ENCODE results near the gene PKD1. TPM values are rescaled to one million over a fixed set of nuclear protein-coding genes. Genes with fewer than 3 reads are reported as not detected.

PKD1 gene
- total and polyA plus RNA-seq, 2 of the 13 experiments (the other 11 are each of a cell fraction or from before 2014, with no cell fraction given) = 22.1 to 23.0 TPM

DNA sequence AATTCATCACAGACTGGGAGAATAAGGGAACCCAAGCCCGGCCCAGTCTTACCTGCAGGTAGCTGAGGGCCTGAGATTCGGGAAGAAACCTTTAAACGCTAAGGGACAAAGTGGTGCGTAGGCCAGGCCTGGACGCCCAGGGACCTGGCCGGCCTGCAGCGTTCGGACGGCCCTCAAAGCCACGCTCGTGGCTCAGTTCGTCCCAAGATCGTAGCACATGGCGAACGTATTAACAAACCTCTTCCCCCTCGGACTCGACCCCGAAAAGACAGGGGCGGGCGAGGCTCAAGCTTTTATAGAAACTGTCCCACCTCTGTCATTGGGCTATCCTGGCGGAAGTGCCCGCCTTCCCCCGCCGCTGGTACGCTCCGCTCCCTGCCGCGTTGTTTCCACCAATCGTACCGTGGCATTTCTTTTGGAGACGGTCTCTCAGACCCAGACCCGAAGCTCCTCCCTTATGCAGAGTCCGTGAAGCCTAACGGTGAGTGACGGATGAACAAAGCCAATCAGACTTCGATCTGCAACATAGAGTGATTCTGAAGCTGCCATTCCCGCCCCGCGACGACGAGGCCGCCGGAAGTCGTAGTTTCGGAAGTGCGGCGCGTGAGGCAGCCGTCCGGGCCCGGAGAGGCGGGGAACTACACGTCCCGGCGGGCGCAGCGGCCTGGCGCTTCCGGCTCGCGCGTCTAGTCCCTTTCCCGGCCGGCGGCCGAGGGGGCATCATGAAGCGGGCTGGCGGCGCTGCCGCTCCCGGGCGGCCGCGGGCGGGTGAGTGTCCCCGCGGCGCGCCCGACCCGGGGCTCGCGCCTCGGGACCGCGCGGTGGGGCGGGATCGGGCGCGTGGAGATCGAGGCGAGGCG, 19.6 kb upstream of the PKD1 start, which contains the start of gene TRAF7 (continued):
- TF ChIP-seq, protein P1, sequence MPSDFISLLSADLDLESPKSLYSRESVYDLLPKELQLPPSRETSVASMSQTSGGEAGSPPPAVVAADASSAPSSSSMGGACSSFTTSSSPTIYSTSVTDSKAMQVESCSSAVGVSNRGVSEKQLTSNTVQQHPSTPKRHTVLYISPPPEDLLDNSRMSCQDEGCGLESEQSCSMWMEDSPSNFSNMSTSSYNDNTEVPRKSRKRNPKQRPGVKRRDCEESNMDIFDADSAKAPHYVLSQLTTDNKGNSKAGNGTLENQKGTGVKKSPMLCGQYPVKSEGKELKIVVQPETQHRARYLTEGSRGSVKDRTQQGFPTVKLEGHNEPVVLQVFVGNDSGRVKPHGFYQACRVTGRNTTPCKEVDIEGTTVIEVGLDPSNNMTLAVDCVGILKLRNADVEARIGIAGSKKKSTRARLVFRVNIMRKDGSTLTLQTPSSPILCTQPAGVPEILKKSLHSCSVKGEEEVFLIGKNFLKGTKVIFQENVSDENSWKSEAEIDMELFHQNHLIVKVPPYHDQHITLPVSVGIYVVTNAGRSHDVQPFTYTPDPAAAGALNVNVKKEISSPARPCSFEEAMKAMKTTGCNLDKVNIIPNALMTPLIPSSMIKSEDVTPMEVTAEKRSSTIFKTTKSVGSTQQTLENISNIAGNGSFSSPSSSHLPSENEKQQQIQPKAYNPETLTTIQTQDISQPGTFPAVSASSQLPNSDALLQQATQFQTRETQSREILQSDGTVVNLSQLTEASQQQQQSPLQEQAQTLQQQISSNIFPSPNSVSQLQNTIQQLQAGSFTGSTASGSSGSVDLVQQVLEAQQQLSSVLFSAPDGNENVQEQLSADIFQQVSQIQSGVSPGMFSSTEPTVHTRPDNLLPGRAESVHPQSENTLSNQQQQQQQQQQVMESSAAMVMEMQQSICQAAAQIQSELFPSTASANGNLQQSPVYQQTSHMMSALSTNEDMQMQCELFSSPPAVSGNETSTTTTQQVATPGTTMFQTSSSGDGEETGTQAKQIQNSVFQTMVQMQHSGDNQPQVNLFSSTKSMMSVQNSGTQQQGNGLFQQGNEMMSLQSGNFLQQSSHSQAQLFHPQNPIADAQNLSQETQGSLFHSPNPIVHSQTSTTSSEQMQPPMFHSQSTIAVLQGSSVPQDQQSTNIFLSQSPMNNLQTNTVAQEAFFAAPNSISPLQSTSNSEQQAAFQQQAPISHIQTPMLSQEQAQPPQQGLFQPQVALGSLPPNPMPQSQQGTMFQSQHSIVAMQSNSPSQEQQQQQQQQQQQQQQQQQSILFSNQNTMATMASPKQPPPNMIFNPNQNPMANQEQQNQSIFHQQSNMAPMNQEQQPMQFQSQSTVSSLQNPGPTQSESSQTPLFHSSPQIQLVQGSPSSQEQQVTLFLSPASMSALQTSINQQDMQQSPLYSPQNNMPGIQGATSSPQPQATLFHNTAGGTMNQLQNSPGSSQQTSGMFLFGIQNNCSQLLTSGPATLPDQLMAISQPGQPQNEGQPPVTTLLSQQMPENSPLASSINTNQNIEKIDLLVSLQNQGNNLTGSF (CRISPR knock-in tag; IDR thresholded peaks at IDR 0.05) = peak; percentile 53
- TF ChIP-seq, protein P2, sequence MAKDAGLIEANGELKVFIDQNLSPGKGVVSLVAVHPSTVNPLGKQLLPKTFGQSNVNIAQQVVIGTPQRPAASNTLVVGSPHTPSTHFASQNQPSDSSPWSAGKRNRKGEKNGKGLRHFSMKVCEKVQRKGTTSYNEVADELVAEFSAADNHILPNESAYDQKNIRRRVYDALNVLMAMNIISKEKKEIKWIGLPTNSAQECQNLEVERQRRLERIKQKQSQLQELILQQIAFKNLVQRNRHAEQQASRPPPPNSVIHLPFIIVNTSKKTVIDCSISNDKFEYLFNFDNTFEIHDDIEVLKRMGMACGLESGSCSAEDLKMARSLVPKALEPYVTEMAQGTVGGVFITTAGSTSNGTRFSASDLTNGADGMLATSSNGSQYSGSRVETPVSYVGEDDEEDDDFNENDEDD (CRISPR knock-in tag; IDR thresholded peaks at IDR 0.05; ENCODE audit: borderline replicate concordance) = peak; percentile 75
- peak; percentile 86 for TF ChIP-seq RFXAP (CRISPR knock-in tag; IDR thresholded peaks at IDR 0.05; ENCODE audit: borderline replicate concordance)
- TF ChIP-seq, protein P3, sequence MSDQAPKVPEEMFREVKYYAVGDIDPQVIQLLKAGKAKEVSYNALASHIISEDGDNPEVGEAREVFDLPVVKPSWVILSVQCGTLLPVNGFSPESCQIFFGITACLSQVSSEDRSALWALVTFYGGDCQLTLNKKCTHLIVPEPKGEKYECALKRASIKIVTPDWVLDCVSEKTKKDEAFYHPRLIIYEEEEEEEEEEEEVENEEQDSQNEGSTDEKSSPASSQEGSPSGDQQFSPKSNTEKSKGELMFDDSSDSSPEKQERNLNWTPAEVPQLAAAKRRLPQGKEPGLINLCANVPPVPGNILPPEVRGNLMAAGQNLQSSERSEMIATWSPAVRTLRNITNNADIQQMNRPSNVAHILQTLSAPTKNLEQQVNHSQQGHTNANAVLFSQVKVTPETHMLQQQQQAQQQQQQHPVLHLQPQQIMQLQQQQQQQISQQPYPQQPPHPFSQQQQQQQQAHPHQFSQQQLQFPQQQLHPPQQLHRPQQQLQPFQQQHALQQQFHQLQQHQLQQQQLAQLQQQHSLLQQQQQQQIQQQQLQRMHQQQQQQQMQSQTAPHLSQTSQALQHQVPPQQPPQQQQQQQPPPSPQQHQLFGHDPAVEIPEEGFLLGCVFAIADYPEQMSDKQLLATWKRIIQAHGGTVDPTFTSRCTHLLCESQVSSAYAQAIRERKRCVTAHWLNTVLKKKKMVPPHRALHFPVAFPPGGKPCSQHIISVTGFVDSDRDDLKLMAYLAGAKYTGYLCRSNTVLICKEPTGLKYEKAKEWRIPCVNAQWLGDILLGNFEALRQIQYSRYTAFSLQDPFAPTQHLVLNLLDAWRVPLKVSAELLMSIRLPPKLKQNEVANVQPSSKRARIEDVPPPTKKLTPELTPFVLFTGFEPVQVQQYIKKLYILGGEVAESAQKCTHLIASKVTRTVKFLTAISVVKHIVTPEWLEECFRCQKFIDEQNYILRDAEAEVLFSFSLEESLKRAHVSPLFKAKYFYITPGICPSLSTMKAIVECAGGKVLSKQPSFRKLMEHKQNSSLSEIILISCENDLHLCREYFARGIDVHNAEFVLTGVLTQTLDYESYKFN (CRISPR knock-in tag; conservative IDR thresholded peaks at IDR 0.05) = peak; percentile 51
- peak; percentile 77; the same call in 1 of the 2 replicates for TF ChIP-seq ZNF761 (CRISPR knock-in tag; conservative IDR thresholded peaks at IDR 0.05)
- TF ChIP-seq MTF1 (CRISPR knock-in tag; IDR thresholded peaks at IDR 0.05) = no peak; the same call in 1 of the 2 replicates
- no peak for TF ChIP-seq CC2D1A (CRISPR knock-in tag; IDR thresholded peaks at IDR 0.05)
- no peak for TF ChIP-seq RBAK (CRISPR knock-in tag; IDR thresholded peaks at IDR 0.05)
- peak; percentile 94 for TF ChIP-seq GABPB1 (CRISPR knock-in tag; IDR thresholded peaks at IDR 0.05)
- no peak for TF ChIP-seq CCAR2 (optimal IDR thresholded peaks at IDR 0.05; ENCODE audit: low read depth, low read length)
- TF ChIP-seq, protein P4, sequence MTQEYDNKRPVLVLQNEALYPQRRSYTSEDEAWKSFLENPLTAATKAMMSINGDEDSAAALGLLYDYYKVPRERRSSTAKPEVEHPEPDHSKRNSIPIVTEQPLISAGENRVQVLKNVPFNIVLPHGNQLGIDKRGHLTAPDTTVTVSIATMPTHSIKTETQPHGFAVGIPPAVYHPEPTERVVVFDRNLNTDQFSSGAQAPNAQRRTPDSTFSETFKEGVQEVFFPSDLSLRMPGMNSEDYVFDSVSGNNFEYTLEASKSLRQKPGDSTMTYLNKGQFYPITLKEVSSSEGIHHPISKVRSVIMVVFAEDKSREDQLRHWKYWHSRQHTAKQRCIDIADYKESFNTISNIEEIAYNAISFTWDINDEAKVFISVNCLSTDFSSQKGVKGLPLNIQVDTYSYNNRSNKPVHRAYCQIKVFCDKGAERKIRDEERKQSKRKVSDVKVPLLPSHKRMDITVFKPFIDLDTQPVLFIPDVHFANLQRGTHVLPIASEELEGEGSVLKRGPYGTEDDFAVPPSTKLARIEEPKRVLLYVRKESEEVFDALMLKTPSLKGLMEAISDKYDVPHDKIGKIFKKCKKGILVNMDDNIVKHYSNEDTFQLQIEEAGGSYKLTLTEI (CRISPR knock-in tag; conservative IDR thresholded peaks at IDR 0.05) = no peak
- TF ChIP-seq ZNF614 (CRISPR knock-in tag; IDR thresholded peaks at IDR 0.05; ENCODE audit: borderline replicate concordance) = peak; percentile 51
- TF ChIP-seq, protein P5, sequence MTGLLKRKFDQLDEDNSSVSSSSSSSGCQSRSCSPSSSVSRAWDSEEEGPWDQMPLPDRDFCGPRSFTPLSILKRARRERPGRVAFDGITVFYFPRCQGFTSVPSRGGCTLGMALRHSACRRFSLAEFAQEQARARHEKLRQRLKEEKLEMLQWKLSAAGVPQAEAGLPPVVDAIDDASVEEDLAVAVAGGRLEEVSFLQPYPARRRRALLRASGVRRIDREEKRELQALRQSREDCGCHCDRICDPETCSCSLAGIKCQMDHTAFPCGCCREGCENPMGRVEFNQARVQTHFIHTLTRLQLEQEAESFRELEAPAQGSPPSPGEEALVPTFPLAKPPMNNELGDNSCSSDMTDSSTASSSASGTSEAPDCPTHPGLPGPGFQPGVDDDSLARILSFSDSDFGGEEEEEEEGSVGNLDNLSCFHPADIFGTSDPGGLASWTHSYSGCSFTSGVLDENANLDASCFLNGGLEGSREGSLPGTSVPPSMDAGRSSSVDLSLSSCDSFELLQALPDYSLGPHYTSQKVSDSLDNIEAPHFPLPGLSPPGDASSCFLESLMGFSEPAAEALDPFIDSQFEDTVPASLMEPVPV (CRISPR knock-in tag; IDR thresholded peaks at IDR 0.05) = peak; percentile 91; the same call in 1 of the 2 replicates
- no peak; the same call in 1 of the 2 replicates for TF ChIP-seq HNF4A (CRISPR knock-in tag; IDR thresholded peaks at IDR 0.05)
